Mucosa of gallbladder (tissue), 1 donor: Measurements from ENCODE around the gene TP73. TPM values are rescaled to one million over a fixed set of nuclear protein-coding genes. Genes with fewer than 3 reads are reported as not detected.
A peak's percentile ranks its signal among the peaks of the same experiment; 100 is the strongest.

Source experiments
- DNase-seq: peaks from one replicate; pipeline ENCODE4 v3.0.0-alpha.2; 2020; ENCODE audit warnings: low spot score
- total RNA-seq: library from RNA; stranded (reverse); gene quantifications from one replicate; pipeline ENCODE4 v1.2.1, GENCODE V29; 2021
- donor health status: DM: no; HTN: no; CAD: no.

Gene TP73
- total RNA-seq, 1 donor from 2014 or later = 0.17 TPM

GRCh38 chr1:3707298-3707938 lies 55.1 kb downstream of the TP73 start:
- DNase-seq = no peak

GRCh38 chr1:3707939-3708328 lies 55.6 kb downstream of the TP73 start:
- DNase-seq = no peak

DNA sequence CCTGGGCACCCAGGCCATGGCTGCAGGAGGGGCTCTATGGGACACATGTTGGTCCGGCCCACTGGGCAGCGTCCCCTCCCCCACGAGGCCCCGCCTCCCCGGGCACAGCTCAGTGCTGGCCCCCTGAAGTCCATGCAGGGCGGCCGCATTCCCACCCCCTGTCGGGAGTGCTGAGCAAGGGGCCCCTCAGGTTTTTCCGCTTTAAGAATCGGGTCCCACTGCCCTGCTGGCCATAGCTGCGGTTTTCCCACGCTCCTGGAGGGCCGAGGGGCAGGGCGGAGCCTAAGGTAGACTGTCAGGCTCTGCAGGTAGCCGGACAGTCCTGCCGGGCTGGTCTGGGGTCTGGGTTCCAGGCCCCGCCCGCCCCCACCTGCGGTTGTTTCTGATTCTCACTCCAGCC lies 56.5 kb downstream of the TP73 start:
- no peak for DNase-seq

GRCh38 chr1:3710251-3710650 lies 57.9 kb downstream of the TP73 start:
- no peak for DNase-seq

- no peak for DNase-seq
Measured at GRCh38 chr1:3711381-3711779, 59.1 kb downstream of the TP73 start.

GRCh38 chr1:3711780-3712451 lies 59.6 kb downstream of the TP73 start:
- DNase-seq = no peak

DNA sequence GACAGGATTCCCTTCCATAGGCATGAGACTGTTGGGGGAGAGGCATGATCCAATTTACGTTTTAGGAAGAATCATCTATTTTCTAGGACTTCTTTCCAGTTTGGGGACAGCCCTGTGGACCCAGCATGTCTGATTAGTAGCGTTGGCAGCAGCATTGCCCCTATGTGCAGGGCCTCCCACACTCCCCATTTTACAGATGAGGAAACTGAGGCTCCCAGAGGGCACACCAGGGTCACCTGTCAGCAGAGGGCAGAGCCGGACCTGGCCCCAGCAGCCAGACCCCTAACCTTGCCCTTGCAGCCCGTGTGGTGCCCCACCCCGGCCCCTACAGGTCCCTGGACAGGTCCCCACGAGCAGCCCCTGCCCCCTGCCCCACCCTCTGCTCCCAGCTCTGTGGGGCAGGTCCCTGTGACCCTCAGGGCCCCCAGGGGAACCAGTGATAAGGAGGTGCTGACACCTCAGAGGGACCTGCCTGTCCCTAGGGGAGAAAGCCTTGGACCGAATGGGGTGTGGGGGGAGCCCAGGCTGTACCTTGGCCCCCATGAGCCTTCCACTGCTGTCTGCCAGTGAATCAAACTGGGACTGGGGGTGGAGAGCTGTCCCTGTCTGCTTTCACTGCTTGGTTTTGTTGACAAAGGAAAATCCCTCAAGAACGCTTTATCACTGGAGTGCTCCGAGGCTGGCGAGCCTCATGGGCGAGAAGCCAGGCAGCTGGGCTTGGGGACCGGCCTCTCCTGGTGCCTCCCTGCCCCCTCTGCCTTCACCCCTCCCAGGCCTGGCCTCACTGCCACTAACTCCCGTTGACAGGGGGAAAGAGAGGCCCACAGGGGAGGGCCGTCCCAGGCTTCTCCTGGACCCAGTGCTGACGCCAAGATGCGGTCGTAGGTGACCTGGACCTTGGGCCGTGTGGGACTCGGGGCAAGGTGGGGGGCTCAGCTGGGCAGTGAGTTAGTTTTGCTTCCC lies 60.5 kb downstream of the TP73 start:
- no peak for DNase-seq

DNA sequence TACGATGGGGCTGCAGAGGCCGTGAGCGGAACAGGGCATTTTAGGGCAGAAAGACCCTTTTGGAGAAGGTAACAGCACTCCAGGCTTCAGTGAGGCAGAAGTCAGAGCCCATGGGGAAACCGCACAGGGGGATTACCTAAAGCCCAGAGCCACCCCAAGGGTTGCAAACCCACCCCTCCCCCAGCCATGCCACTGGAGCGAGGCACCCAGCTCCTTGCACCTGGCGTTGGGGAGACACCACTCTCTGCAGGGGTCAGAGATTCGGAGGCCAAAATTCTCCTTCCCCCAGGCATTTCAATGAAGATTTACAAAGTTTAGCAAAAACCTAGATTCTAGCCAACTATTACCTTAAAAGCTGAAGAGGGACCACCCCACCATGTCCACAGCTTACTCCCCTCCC lies 61.5 kb downstream of the TP73 start:
- no peak for DNase-seq

DNA sequence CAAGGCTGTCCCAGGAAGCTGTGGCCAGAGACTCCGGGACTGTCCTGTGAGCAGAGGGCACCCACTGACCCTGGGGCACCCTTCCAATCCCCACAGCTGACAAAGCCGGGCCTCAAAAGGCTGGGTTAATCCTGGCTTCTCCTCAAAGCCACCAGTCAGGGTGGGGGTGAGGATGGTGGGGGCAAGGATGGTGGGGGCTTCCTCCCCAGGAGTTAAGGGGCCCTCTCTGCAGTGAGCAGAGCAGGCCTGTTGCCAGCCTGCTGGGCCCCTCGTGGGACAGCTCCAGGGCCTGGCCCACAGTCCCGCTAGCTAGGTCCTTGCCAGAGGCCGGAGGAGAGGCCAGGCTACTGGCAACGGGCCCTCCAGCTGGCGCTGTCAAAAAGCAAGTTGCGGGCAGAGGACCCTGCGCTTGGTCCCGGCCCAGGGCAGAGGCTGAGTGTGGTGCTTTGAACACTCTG lies 62.0 kb downstream of the TP73 start:
- DNase-seq = no peak

DNA sequence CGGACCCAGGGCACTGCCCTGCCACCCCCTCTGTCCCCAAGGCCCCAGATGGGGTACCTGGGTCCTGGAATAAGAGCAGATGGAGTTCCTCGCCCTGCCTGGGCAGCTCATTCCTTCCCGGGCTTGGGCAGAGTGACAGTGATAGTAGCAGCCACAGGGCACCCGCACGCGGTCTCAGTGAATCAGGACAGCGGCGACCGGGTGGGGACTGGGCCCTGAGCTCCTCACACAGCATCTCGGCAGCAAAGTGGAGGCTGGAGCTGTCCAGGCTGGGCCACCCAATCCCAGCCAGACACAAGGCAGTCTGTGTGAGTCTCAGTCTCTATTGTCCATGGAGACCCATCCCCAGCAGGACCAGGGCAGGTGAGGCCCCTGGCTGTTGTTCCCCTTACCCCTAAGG lies 62.5 kb downstream of the TP73 start:
- DNase-seq = no peak

GRCh38 chr1:3716351-3716750 lies 64.0 kb downstream of the TP73 start:
- no peak for DNase-seq

DNA sequence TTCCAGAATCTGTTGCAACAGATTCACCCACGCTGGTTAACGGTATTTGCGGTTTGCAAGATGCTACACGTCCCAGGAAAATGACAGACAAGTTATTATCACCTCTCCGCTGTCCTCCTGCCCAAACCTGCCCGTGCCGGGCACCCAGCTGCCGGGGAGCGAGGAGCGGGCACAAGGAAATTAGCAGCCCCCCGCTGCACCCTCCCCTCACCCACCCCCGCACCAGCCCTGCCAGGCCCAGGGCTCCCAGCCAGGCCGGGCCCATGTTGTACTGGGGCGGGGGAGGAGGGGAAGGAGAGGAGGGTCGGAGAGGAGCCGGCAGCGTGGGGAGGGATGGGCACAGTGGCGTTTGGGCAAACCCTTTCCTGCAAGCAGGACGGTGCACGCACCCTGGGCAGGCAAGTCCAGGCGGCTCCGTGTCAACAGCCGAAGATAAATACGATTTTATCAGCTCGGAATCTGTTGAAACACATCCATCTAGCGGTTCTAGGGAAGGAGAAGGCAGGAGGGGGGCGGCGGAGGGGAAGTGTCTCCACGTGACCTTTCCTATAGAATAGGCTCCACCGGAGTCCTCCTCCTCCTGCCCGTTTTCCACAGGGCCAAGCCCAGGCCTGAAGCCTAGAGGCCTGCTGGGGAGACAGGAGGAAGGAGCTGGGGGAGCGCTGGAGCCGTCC lies 64.9 kb downstream of the TP73 start:
- DNase-seq = no peak

DNA sequence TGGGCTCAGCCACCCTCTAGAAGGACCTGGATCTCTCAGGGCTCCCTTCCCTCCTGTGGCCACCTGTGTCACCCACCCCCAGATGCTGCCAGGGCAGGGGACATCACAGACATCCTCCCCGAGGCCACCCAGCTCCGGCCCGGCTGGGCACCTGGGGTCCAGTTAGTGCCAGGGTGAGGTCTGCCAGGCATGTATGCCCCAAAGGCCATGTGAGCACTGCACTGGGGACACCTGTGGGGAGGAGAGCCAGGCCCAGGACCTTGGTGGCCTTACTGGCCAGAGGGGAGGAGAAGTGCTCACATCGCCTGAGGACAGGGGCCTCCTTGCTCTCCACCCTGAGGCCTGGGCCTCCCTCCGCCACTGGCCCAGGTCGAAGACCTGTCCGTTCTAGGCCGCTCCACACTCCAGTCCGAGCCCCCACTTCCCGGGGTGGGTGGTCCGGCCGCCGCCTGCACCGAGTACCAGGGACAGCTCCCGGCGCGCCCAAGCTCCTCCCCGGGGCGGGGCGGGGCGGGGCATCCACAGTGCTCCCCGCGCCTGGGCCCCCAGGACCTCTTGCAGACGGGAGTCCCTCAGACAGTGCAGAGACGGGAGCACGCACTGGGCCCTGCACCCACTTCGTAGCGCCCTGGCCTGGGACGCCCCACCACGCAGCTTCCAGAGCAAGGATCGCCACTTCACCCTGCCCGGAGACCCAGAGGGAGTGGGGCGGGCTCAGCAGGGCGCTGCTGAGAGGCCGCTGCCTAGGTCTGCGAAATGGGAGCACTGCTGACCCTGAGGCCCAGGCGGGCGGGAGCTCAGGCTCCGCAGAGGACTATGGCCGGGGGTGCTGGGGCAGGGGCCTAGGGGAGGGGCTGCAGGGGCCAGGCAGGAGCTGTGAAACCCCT lies 65.6 kb downstream of the TP73 start:
- no peak for DNase-seq

- DNase-seq = no peak
Measured at GRCh38 chr1:3718764-3719163, 66.4 kb downstream of the TP73 start.

- DNase-seq = no peak
Measured at GRCh38 chr1:3721955-3722465, 69.7 kb downstream of the TP73 start.

GRCh38 chr1:3722846-3723245 lies 70.5 kb downstream of the TP73 start:
- DNase-seq = no peak

- DNase-seq = peak; percentile 58
Measured at GRCh38 chr1:3724416-3725030, 72.2 kb downstream of the TP73 start.

GRCh38 chr1:3725366-3725765 lies 73.0 kb downstream of the TP73 start:
- no peak for DNase-seq

DNA sequence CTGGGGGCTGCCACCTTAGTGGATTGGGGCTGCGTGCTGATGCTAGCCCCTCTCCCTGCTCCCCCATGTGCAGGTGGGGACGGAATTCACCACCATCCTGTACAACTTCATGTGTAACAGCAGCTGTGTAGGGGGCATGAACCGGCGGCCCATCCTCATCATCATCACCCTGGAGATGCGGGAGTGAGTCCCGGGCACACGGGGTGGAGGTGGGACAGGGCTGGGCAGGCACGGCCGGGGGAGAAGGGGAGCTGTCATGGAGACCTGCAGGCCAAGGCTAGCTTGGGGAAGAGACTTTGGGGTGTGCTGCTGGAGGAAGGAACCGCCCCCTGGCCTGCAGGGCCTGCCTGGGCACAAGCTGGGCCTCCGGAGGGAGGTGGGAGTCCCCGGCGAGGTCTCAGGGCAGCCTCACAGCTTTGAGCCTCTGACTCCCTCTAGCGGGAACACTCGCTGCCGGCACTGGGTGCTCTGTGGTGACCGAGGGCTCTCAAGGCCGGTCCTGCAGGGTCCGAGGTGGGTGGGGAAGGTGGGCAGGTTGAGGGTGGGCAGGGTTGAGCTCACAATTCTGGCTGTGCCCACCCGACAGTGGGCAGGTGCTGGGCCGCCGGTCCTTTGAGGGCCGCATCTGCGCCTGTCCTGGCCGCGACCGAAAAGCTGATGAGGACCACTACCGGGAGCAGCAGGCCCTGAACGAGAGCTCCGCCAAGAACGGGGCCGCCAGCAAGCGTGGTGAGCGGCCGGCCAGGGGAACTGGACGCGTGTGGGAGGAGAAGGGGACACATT lies 74.9 kb downstream of the TP73 start:
- DNase-seq = no peak
